OCI-LY1 (cell line): Measurements from ENCODE around the gene PPFIA1.

Experiments used
- CTCF ChIP-seq: fragments of 200-600 bp; sonication (generic), shearing (Covaris generic); IDR thresholded peaks from 2 replicates; pipeline ENCODE4 v1.5.1; 2017; ENCODE audit warnings: mild to moderate bottlenecking, antibody characterized with exemption, low read length, moderate library complexity, mixed read lengths
- EZH2 ChIP-seq: fragments of 200-600 bp; sonication (generic), shearing (Covaris generic); IDR thresholded peaks from 2 replicates; pipeline ENCODE4 v1.8.0; 2017; ENCODE audit warnings: borderline replicate concordance, mixed run types, mild to moderate bottlenecking, antibody characterized with exemption, low read length, moderate library complexity, mixed read lengths

GRCh38 chr11:70411713-70412452 lies 141.4 kb downstream of the PPFIA1 start:
- TF ChIP-seq CTCF (no peak), EZH2 (no peak)
